Activated T-cell treated with anti-CD3 and anti-CD28 coated beads, Interleukin-2, amount 50 U/mL, for 24 hours (primary cell): Measurements from ENCODE around the gene C4orf36.

Experiments used
- DNase-seq: peaks from one replicate; pipeline ENCODE4 v3.0.0-alpha.2; 2020
- H3K27ac Mint-ChIP-seq: 2 replicates; pipeline ENCODE4 v1.8.0; 2020; ENCODE audit warnings: mild to moderate bottlenecking, mixed read lengths
- H3K27me3 Mint-ChIP-seq: 2 replicates; pipeline ENCODE4 v1.8.0; 2020; ENCODE audit warnings: mixed read lengths
- H3K36me3 Mint-ChIP-seq: 2 replicates; pipeline ENCODE4 v1.8.0; 2020; ENCODE audit warnings: low read depth, mixed read lengths
- H3K4me1 Mint-ChIP-seq: 2 replicates; pipeline ENCODE4 v1.8.0; 2020; ENCODE audit warnings: low read depth, mixed read lengths
- H3K4me3 Mint-ChIP-seq: 2 replicates; pipeline ENCODE4 v1.8.0; 2020; ENCODE audit warnings: mild to moderate bottlenecking, moderate library complexity, mixed read lengths
- H3K9me3 Mint-ChIP-seq: 2 replicates; pipeline ENCODE4 v1.8.0; 2020; ENCODE audit warnings: mixed read lengths

Gene C4orf36

GRCh38 chr4:86853209-86853608 lies 39.0 kb downstream of the C4orf36 start:
- H3K4me3 Mint-ChIP-seq: no peak overlapping the region
- H3K9me3 Mint-ChIP-seq: no peaks in the 10 kb centered on the region
- no peaks in the 10 kb centered on the region for H3K4me1 Mint-ChIP-seq
- H3K36me3 Mint-ChIP-seq: no peaks in the 10 kb centered on the region
- DNase-seq: no peak
- peaks cover 3% of the 10 kb centered on the region for H3K27me3 Mint-ChIP-seq
- no peak overlapping the region for H3K27ac Mint-ChIP-seq

GRCh38 chr4:86848732-86849619 lies 43.2 kb downstream of the C4orf36 start, which contains the start of gene SLC10A6:
Gene SLC10A6 (minus strand): TSS chr4:86849384. CDS start chr4:86849115, 269 bp downstream.
- Mint-ChIP-seq H3K27ac (no peak within 1 kb of the TSS), H3K27me3 (peaks cover 3% of the 10 kb centered on the region), H3K4me3 (no peak within 1 kb of the TSS), H3K36me3 (no peaks in the 10 kb centered on the region), H3K9me3 (no peaks in the 10 kb centered on the region), H3K4me1 (no peaks in the 10 kb centered on the region)
- no peak for DNase-seq

DNA sequence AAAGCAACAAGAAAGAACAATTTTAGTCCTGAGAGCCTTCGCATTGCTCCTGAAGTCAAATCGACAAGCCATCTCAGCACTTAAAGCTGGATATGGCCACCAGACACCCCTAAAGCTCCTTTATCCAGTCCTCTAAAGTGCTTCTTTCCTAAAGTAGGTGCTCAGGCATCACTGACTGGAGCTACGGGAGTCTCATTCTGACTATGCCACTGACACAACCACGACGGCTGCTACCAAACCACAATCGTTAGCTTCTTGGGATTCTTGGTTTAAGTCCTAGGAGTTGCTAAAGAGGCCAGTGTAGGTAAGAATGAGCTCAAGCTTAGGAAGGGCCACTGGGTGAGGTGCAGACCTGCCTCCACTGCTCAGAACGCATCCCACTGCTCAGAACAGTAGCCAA lies 44.1 kb downstream of the C4orf36 start:
- Mint-ChIP-seq H3K4me3 (no peak overlapping the region), H3K9me3 (no peaks in the 10 kb centered on the region), H3K4me1 (no peaks in the 10 kb centered on the region), H3K36me3 (no peaks in the 10 kb centered on the region), H3K27me3 (peaks cover 3% of the 10 kb centered on the region), H3K27ac (no peak overlapping the region)
- DNase-seq: no peak

GRCh38 chr4:86847571-86847970 lies 44.7 kb downstream of the C4orf36 start:
- H3K27me3 Mint-ChIP-seq: peaks cover 3% of the 10 kb centered on the region
- no peak overlapping the region for H3K27ac Mint-ChIP-seq
- no peaks in the 10 kb centered on the region for H3K9me3 Mint-ChIP-seq
- DNase-seq: no peak
- no peaks in the 10 kb centered on the region for H3K36me3 Mint-ChIP-seq
- no peak overlapping the region for H3K4me3 Mint-ChIP-seq
- no peaks in the 10 kb centered on the region for H3K4me1 Mint-ChIP-seq

- Mint-ChIP-seq H3K9me3 (no peaks in the 10 kb centered on the region), H3K36me3 (no peaks in the 10 kb centered on the region), H3K4me3 (no peak overlapping the region), H3K4me1 (no peaks in the 10 kb centered on the region), H3K27ac (no peak overlapping the region), H3K27me3 (peaks cover 3% of the 10 kb centered on the region)
- no peak for DNase-seq
Measured at GRCh38 chr4:86846921-86847320, 45.3 kb downstream of the C4orf36 start.

DNA sequence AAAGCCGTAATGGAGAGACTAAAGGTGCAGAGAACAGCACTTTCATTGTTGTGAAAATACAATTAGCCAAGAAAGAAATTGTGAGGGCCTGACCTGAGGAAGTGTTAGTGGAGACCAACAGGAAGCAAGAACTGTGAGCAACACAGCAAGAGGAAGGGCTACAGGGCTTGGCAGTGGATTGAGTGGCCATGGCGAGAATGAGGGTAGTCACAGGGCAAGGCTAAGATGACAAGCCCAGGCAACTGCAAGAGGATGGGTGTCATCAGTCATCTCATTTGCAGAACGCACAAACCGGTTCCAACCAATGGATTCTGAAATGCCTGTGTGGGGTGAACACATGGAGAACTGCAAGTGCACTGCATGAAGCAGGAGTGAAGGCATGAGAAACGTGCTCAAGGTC lies 46.6 kb downstream of the C4orf36 start:
- Mint-ChIP-seq H3K4me1 (no peaks in the 10 kb centered on the region), H3K36me3 (no peaks in the 10 kb centered on the region)

GRCh38 chr4:86841309-86841708 lies 50.9 kb downstream of the C4orf36 start:
- Mint-ChIP-seq H3K4me1 (no peaks in the 10 kb centered on the region), H3K9me3 (no peaks in the 10 kb centered on the region), H3K4me3 (no peak overlapping the region), H3K36me3 (no peaks in the 10 kb centered on the region), H3K27ac (no peak overlapping the region), H3K27me3 (no peaks in the 10 kb centered on the region)
- DNase-seq: no peak

More for the DNA sequence above, 46.6 kb downstream of the C4orf36 start:
- H3K27ac Mint-ChIP-seq: no peak overlapping the region
- H3K4me3 Mint-ChIP-seq: no peak overlapping the region
- no peaks in the 10 kb centered on the region for H3K9me3 Mint-ChIP-seq
- peaks cover 3% of the 10 kb centered on the region for H3K27me3 Mint-ChIP-seq
- DNase-seq: no peak

GRCh38 chr4:86840858-86841257 lies 51.4 kb downstream of the C4orf36 start:
- DNase-seq: no peak
- H3K4me3 Mint-ChIP-seq: no peak overlapping the region
- no peaks in the 10 kb centered on the region for H3K4me1 Mint-ChIP-seq
- H3K27ac Mint-ChIP-seq: no peak overlapping the region
- H3K9me3 Mint-ChIP-seq: no peaks in the 10 kb centered on the region
- no peaks in the 10 kb centered on the region for H3K36me3 Mint-ChIP-seq
- H3K27me3 Mint-ChIP-seq: no peaks in the 10 kb centered on the region

DNA sequence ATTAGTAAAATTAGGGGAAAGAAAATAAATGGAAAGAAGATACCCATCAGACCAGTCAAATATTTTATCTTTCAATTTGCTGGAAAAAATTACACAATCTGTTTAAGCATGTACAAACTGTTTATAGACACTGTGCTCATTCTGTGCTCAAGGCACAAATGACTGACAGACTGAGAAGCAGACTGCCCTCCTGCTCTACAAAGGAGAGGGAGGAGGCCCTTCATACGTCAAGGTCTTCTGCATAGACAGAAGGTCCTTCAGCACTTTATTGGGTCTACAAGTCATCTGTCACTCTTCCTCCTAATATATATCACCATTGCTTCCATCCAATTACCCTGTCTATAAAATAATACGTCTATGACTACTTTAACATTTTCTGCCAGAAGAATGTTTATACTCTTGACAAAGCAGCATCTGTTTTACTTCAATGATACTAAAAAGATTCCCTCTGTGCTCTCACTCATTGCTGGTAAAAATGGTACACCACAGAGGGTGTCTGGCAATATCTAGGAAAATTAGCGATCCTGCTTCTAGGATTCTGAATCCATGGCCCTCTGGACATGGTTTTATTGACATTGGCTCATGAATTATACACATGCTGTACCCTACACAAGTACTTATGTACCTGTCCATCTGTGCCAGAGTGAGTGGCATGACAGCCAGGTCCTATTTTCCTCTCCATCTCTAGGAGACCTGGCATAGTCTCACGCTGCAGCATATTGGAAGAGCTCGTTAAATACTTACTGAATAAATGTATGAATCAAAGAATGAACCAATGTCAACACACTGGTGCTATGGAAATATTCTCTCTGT lies 54.3 kb downstream of the C4orf36 start:
- Mint-ChIP-seq H3K9me3 (no peaks in the 10 kb centered on the region), H3K4me1 (no peaks in the 10 kb centered on the region), H3K27me3 (no peaks in the 10 kb centered on the region), H3K36me3 (no peaks in the 10 kb centered on the region), H3K27ac (no peak overlapping the region), H3K4me3 (no peak overlapping the region)
- DNase-seq: no peak

DNA sequence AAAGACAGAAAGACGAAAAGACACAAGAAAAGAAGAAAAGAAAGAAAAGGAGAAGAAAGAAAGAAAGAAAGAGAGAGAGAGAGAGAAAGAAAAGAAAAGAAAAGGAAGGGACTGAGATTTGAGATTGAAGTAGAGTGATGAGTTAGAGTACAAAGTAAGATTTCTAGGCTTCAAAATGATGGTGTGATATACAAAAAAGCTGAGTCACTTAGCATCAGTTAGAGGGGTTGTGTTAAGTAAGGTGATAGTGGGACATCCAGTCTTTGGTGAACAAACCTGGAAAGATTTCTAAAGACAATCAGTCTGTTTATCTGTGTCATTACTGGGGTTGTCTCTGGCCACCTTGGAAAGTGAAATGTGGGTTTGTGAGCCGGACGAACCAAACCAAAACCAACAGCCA lies 56.5 kb downstream of the C4orf36 start:
- H3K27ac Mint-ChIP-seq: no peak overlapping the region
- no peak for DNase-seq
- no peaks in the 10 kb centered on the region for H3K36me3 Mint-ChIP-seq
- H3K9me3 Mint-ChIP-seq: no peaks in the 10 kb centered on the region
- no peaks in the 10 kb centered on the region for H3K4me1 Mint-ChIP-seq
- H3K27me3 Mint-ChIP-seq: no peaks in the 10 kb centered on the region
- no peak overlapping the region for H3K4me3 Mint-ChIP-seq

DNA sequence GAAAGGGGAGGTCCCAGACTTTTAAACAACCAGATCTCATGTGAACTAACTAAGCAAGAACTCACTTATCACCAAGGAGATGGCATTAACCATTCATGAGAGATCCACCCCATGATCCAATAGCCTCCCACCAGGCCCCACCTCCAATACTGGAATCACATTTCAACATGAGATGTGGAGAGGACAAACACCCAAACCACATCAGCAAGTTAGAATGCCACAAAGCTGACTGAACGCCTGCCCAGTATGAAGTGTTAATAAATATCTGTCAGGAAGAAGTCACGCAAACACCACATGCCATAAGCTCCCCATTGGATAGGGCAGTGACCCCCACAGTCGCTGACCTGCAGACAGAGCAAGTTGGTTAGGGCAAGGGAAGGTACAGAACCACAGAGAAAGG lies 57.3 kb downstream of the C4orf36 start:
- no peaks in the 10 kb centered on the region for H3K27me3 Mint-ChIP-seq
- no peak overlapping the region for H3K4me3 Mint-ChIP-seq
- H3K4me1 Mint-ChIP-seq: no peaks in the 10 kb centered on the region
- DNase-seq: no peak
- H3K27ac Mint-ChIP-seq: no peak overlapping the region
- no peaks in the 10 kb centered on the region for H3K36me3 Mint-ChIP-seq
- H3K9me3 Mint-ChIP-seq: no peaks in the 10 kb centered on the region

GRCh38 chr4:86833615-86834014 lies 58.6 kb downstream of the C4orf36 start:
- Mint-ChIP-seq H3K36me3 (no peaks in the 10 kb centered on the region), H3K27me3 (no peaks in the 10 kb centered on the region), H3K4me1 (no peaks in the 10 kb centered on the region), H3K9me3 (no peaks in the 10 kb centered on the region), H3K4me3 (no peak overlapping the region), H3K27ac (no peak overlapping the region)
- no peak for DNase-seq

GRCh38 chr4:86831262-86832130 lies 60.7 kb downstream of the C4orf36 start:
- Mint-ChIP-seq H3K4me1 (no peaks in the 10 kb centered on the region), H3K27ac (no peak overlapping the region), H3K9me3 (no peaks in the 10 kb centered on the region), H3K4me3 (no peak overlapping the region), H3K27me3 (peaks cover 2% of the 10 kb centered on the region), H3K36me3 (no peaks in the 10 kb centered on the region)
- DNase-seq: no peak
